Upper lobe of left lung (tissue), 4 donors: Measurements from ENCODE around the gene CIZ1.

ENCODE experiments used
- EP300 ChIP-seq, 4 donors: sonication (generic); formaldehyde crosslinking; IDR thresholded peaks; one replicate each; pipeline ENCODE4 v1.5.1; 2017; ENCODE audit warnings: antibody characterized with exemption in 4 of 4, control low read depth in 2 of 4
- POLR2A ChIP-seq, 4 donors: fragments of 450-650 bp; IDR thresholded peaks; one replicate each; pipeline ENCODE4 v1.5.1; 2016 to 2017; ENCODE audit warnings: antibody characterized with exemption in 4 of 4, mild to moderate bottlenecking in 2 of 4
- POLR2AphosphoS5 ChIP-seq, 2 donors: sonication (generic); formaldehyde crosslinking; IDR thresholded peaks; one replicate each; pipeline ENCODE4 v1.5.1; 2017; ENCODE audit warnings: antibody characterized with exemption in 2 of 2
- TF ChIP-seq, protein P1 (sequence below), 6 experiments: fragments of 450-650 bp in 4 of 6; fragments of 200-600 bp in 2 of 6; sonication (generic) in 2 of 6; IDR thresholded peaks; one replicate each; pipeline ENCODE4 v1.5.1; 2016 to 2019; ENCODE audit warnings: antibody characterized with exemption in 6 of 6

- TF ChIP-seq, protein P1, sequence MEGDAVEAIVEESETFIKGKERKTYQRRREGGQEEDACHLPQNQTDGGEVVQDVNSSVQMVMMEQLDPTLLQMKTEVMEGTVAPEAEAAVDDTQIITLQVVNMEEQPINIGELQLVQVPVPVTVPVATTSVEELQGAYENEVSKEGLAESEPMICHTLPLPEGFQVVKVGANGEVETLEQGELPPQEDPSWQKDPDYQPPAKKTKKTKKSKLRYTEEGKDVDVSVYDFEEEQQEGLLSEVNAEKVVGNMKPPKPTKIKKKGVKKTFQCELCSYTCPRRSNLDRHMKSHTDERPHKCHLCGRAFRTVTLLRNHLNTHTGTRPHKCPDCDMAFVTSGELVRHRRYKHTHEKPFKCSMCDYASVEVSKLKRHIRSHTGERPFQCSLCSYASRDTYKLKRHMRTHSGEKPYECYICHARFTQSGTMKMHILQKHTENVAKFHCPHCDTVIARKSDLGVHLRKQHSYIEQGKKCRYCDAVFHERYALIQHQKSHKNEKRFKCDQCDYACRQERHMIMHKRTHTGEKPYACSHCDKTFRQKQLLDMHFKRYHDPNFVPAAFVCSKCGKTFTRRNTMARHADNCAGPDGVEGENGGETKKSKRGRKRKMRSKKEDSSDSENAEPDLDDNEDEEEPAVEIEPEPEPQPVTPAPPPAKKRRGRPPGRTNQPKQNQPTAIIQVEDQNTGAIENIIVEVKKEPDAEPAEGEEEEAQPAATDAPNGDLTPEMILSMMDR (IDR thresholded peaks at IDR 0.05), result peak in 2 of 6 experiments; percentile 15 to 28
- TF ChIP-seq POLR2A (IDR thresholded peaks at IDR 0.05), result no peak
- TF ChIP-seq EP300 (IDR thresholded peaks at IDR 0.05), result no peak
- no peak for TF ChIP-seq POLR2AphosphoS5 (IDR thresholded peaks at IDR 0.05)
These were observed 40.6 kb downstream of the CIZ1 start for GRCh38 chr9:128150594-128151308.
